Activated T-cell treated with anti-CD3 and anti-CD28 coated beads for 4 hours (primary cell): ENCODE measurements around the gene ALMS1.
"Not testable (repeated sequence)": the region's sequence is repeated elsewhere in the genome, so short reads cannot be mapped to it uniquely, and the experiment has no call there.

ENCODE experiments used
- DNase-seq: peaks from one replicate; pipeline ENCODE4 v3.0.0-alpha.2; 2020

Gene ALMS1

DNA sequence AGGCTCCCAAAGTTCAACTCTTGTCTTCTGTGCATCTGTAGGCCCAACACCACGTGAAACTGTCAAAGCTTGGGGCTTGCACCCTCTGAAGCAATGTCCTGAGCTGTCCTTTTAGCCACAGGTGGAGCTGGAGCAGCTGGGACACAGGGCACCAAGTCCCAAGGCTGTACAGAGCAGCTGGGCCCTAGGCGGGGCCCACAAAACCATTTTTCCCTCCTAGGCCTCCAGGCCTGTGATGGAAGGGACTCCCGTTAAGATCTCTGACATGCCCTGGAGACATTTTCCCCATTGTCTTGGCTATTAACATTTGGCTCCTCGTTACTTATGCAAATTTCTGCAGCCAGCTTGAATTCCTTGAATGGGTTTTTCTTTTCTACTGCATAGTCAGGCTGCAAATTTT lies 145.1 kb downstream of the ALMS1 start:
- DNase-seq, result not testable (repeated sequence)

- no peak for DNase-seq
Observed at GRCh38 chr2:73532381-73532780, 146.7 kb downstream of the ALMS1 start.

DNA sequence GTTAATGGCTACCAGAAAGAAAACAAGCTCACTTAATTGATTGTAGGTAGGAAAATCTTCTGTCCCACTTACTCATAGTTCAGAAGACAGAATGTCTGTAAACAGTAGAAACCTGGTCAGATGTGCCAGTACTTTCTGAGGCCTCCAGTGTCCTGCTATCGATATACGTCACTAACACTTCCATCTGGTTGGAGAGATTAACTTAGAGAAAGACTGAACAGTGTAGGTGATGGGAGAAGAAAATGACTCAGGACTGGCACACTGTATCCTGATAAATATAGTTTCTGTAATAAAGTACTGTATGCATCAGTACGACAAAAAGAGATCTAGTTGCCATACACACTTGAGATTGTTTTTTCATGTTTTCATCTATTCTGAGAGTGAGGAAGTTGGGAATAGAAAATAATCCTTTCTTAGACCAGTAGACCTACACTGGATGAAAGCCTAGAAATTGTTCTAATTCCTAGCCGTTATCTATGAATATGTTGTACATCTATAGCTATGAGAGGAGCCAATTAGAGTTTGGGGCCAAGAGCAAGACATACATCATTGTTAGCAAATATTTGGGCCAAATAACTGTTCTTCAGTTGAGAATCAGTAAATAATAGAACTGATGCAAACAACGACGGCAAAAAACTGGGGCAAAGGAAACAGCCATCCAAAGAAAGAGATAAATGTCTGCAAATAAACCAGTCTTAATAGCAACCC lies 150.7 kb downstream of the ALMS1 start:
- DNase-seq, result no peak

DNA sequence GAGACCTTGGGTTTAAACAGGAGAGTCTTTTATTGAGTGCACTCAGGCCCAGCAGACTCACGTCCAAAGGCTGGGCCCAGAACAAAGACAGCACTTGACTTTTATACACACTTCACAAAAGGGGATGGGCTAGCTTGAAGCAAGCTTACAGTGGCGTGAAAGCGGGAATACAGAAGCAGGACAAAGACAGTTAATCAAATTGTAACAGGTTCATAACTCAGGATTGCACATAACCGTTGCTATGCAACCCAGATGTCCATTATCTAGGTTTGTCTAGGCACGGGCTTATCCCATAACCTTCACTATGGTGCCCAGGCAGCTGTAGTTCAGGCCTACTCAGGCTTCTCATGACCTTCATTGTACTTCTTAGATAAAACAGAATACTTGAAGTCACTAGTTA lies 175.2 kb downstream of the ALMS1 start:
- DNase-seq, result not testable (repeated sequence)

DNA sequence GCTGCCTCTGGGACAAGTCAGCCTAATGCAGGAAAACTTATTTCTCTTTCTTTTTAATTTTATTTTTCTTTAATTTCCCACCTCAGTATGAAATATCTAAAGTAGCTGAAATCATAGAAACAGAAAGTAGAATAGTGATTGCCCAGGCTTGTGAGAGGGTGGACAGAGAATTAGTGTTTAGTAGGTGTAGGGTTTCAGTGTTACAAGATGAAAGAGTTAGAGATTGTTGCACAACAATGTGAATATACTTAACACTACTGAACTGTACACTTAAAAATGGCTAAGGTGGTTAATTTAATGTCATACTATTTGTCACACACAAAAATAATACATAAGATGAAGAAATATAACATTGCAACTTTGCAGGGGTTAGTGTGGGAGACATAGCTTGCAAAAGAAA lies 175.8 kb downstream of the ALMS1 start:
- DNase-seq, result no peak

- no peak for DNase-seq
Observed at GRCh38 chr2:73564986-73565385, 179.3 kb downstream of the ALMS1 start.

DNA sequence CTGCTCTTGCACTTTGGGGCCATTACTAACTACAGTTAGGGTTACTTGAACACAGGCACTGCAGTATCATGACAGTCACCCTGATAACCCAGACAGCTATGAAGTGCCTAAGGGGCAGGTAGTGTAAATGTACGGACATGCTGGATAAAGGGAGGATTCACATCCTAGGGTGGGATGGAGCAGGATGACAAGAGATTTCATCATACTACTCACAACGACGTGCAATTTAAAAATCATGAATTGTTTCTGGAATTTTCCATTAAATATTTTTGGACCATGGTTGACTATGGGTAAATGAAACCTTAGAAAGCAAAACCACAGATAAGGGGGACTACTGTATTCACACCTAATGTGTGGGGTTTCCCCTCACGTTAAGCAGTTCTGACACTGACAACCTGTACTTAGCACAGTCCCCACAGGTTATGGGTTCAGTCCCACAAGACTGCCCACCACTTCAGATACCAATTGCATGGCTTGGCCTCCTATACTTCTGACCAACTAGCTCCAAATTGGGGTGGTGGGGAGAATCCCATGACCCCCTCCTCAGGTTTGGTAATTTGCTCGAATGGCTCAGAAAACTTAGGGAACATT lies 180.7 kb downstream of the ALMS1 start:
- no peak for DNase-seq

DNA sequence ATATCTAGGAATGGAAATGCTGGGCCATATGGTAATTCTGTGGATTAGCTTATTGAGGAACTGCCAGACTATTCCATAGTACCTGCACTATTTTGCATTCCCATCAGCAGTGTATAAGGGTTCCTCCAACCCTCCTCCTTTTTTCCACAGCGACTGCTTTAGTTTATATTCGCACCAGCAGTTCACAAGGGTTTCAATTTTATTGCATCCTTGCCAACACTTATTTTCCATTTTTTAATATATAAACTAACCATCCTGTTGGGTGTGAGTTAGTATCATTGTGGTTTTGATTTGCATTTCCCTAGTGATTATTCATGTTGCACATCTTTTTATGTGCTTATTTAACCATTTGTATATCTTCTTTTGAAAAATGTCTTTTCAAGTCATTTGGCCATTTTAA lies 189.6 kb downstream of the ALMS1 start:
- no peak for DNase-seq

DNA sequence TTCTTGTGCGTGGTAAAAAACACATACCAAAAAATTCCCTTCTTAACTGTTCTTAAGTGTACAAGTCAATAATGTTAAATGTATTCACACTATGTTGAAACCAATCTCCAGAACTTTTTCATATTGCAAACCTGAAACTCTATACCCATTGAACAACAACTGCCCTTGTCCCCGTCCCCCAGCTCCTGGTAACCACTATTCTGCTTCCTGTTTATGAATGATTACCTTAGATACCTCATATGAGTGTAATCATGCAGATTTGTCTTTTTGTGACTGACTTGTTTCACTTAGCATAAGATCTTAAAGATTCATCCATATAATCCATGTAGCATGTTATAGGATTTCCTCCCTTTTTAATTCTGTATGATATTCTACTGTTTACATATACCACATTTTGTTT lies 196.7 kb downstream of the ALMS1 start:
- no peak for DNase-seq

GRCh38 chr2:73588177-73588576 lies 202.5 kb downstream of the ALMS1 start:
- no peak for DNase-seq

DNA sequence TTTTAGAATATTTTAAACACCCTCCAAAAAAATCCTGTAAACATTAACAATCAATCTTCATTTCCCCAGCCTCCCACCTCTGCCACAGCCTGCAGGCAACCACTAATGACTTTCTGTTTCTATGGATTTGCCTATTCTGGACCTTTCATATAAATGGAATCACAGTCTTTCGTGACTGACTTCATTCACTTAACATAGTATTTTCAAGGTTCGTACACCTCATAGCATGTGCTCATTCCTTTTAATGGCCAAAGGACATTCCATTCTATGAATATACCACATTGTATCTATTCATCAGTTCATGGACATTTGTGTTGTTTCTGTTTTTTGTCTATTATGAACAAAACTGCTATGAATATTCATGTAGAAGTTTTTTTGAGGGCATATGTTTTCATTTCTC lies 208.0 kb downstream of the ALMS1 start:
- DNase-seq, result no peak

DNA sequence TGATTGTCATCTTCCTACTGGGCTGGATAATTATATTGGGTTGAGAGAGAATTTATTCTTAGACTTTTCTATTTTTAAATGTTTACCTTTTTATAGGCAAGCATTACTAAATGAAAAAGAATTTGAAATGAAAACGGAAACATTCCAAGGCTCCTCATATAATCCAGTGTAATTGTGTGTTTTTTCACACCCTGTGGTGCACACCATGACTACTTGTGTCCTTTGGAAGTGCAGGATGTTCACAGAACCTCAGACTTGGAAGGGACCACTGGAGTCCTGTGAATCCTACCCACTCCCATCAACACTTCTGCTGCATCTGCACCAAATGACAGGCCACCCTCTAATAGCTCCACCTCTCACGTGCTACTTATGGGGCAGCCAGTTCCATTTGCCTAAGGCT lies 208.6 kb downstream of the ALMS1 start:
- DNase-seq, result no peak

DNA sequence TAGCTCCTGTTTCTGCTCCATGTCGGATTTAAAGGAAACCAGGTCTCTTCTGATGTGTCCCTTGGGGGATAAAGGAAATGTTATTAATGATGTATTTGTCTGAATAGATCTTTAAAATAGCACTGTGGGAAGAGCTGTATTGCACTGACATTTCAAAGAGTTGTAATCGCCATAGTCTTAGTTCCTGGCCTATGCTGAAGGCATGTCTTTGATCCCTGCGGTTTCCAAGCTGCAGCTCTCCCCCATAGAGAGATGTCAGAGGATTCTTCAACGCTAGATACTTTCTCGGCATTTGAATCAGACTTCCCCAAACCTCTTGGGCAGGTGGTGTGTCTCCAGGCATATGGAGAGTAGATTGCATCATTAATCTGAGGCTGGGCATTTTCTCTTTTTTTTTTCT lies 216.1 kb downstream of the ALMS1 start:
- DNase-seq, result no peak

DNA sequence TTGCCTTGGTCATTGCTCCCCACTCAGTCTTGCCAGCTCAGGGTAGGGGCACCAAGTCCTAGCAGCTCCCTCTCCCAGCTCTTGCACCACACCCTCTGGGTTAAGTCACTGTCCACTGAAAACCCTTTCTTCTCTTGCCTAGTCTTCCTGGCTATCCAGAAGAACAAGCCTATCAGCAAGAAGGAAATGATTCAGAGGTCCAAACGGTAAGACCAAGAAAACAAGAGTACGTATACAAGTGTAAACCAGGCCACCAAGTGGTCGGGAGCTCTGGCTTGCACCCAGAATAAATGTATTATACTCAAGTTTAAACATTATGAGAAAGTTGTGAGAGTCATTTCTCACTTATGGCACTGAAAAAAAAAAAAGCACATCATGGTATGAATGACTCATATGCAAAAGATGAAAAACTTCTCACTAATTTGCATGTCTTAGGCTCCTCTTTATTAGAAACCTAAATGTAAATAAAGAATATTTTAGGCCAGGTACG lies 217.5 kb downstream of the ALMS1 start:
- DNase-seq, result not testable (repeated sequence)

GRCh38 chr2:73604589-73604988 lies 219.0 kb downstream of the ALMS1 start:
- not testable (repeated sequence) for DNase-seq

GRCh38 chr2:73610111-73610510 lies 224.5 kb downstream of the ALMS1 start:
- no peak for DNase-seq

DNA sequence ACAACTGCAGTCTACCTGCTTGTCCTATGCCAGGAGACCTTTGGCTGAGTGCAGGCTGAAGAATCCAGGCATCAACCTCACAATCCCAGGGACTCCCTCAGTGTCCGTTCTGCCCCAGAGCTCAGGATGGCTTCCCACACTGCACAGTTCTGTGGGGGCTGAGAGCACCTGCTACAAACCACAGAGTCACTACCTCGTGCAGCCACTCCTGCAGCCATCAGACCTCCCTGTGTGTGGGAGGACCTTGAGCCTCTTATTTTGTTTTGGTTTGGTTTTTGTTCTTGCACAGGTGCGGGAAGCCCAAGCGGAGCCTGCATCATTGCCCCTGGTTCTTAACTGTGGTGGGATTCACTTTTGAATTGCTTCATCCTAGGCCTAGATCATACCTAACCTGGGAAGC lies 225.6 kb downstream of the ALMS1 start:
- no peak for DNase-seq

GRCh38 chr2:73611867-73612266 lies 226.2 kb downstream of the ALMS1 start:
- DNase-seq, result no peak

DNA sequence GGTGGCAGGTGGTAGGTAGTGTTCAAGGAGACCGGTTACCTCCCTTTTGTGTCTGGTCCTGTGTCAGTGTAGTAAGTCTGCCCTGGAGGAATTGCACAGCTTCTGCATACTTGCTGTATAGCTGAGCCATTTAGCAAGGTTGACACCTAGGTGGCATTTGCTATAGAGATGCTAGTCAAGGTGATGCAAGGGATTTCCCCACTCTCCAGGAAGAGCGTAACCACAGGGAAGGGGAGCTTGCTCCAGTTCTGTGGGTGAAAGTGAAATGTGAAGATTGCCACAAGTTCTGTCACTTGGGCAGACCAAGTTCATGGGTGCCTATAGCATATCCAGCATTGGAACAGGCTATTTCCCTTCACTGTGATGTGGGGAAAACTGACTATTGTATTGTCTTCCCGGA lies 228.5 kb downstream of the ALMS1 start:
- no peak for DNase-seq

DNA sequence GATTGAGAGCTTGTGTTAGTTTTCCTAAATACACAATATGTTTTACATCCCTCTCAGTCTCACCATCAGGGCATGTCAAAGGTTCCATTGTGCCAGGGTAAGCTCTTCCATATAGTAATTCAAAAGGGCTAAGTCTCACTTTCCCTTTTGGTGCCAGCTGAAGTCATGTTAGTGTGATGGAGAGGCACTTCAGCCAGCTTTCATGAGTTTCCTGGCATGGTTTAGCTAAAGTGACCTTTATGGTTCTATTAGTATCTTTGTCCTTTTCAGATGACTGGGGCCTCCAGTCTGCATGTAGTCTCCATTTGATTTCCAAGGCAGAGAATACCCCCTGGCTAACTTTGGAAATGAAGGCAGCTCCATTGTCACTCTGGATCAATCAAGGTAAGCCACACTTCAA lies 229.4 kb downstream of the ALMS1 start:
- DNase-seq, result no peak

DNA sequence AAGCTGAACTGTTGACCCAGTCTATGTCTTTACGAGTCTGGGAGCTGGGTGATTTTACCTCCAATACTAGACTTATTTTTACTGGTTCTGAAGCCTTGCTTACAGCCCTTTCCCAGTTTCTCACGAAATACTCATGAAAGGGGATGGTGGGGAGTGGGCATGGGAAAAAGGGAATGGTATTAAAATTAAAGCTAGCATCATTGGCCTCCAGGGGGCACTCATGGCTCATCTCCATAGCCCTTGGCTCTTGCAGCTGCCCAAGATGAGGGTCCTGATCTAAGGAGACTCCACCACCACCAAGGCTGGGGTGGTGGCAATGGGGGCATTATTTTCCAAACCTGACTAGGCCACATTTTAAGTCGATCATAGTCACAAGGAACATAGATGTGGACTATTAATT lies 234.3 kb downstream of the ALMS1 start:
- not testable (repeated sequence) for DNase-seq

- DNase-seq, result not testable (repeated sequence)
Observed at GRCh38 chr2:73624036-73624435, 238.4 kb downstream of the ALMS1 start.

DNA sequence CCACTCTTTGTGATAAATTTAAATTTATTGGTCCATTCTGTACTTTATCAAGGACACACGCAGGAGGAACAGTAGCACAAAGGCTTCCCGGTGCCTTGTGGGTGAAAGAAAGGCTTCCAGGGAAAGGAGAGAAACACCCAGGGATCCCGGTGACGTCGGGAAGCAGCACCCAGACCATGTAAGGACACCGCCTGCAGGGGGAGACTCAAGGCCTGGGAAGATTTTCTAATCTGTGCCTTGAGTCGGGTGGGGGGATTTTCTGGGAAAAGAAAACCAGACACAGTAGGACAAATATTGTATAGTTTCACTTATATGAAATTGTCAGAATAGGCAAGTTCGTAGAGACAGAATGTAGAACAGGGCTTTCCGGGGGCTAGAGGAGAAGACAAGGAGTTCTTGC lies 239.0 kb downstream of the ALMS1 start:
- not testable (repeated sequence) for DNase-seq

- DNase-seq, result not testable (repeated sequence)
Observed at GRCh38 chr2:73626237-73626636, 240.6 kb downstream of the ALMS1 start.

- DNase-seq, result not testable (repeated sequence)
Observed at GRCh38 chr2:73628493-73628892, 242.9 kb downstream of the ALMS1 start.
